Retinal pigment epithelial cell (primary cell): ENCODE measurements around the gene FADS3.
"Not testable (repeated sequence)": the region's sequence is repeated elsewhere in the genome, so short reads cannot be mapped to it uniquely, and the experiment has no call there.

ENCODE experiments used
- DNase-seq: peaks from one replicate; pipeline ENCODE4 v3.0.0-alpha.2; 2010; ENCODE audit warnings: low read depth
- H3K4me3 ChIP-seq: 2 replicates; pipeline ENCODE4 v1.5.1; 2011; ENCODE audit warnings: mild to moderate bottlenecking, low read length, control low read depth, moderate library complexity
- TF ChIP-seq, protein P1 (sequence below): conservative IDR thresholded peaks from 2 replicates; pipeline ENCODE4 v1.5.1; 2011; ENCODE audit warnings: low read depth, low read length, control low read depth, inconsistent platforms

FADS3 gene

DNA sequence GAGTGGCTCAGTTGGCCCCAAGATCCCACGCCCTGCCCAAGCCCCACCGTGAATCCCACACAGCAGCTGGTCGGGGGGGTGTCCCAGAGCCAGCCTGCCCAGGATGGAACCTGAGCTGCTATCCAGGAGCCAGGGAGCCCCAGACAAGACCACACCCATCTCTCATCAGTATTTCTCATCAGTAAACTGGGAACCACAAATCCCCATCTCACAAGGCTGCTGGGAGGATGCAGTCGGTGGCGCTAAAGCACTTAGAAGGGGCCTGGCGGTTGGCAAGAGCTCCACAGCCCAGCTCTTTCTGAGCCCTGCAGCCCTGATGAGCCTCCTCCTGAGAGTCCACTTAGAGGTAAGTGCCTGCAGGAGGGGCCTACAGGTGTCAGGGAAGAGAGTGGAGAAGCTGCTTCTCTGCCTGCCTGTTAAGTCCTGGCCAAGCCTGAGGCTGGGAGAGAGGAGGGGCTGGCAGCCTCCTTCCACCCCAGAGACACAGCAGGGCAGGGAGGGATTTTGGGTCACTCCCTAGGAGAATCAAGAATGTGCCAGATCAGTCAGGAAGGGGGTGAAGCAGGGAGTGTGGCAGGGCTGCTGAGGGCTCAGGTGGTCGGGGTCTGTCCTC, 6.1 kb downstream of the FADS3 start:
- TF ChIP-seq, protein P1, sequence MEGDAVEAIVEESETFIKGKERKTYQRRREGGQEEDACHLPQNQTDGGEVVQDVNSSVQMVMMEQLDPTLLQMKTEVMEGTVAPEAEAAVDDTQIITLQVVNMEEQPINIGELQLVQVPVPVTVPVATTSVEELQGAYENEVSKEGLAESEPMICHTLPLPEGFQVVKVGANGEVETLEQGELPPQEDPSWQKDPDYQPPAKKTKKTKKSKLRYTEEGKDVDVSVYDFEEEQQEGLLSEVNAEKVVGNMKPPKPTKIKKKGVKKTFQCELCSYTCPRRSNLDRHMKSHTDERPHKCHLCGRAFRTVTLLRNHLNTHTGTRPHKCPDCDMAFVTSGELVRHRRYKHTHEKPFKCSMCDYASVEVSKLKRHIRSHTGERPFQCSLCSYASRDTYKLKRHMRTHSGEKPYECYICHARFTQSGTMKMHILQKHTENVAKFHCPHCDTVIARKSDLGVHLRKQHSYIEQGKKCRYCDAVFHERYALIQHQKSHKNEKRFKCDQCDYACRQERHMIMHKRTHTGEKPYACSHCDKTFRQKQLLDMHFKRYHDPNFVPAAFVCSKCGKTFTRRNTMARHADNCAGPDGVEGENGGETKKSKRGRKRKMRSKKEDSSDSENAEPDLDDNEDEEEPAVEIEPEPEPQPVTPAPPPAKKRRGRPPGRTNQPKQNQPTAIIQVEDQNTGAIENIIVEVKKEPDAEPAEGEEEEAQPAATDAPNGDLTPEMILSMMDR = no peak
- DNase-seq = no peak
- no peak overlapping the region for H3K4me3 ChIP-seq

DNA sequence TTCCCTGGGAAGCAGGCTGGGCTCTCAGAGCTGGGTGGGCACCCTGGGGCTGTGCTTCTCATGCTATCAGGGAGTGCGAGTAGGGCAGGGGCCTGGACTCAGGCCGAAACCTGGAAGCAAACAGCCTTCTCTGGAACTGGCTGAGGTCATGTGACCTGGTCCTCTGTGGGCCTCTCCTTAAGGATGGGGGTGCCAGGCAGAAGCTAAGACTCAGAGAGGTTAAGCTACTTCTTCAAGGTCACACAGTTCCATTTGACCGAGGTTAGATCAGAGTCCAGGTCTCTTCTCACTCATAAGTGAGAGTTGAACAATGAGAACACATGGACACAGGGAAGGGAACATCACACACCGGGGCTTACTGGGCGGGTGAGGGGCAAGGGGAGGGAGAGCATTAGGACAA, 7.4 kb downstream of the FADS3 start:
- no peak for DNase-seq
- TF ChIP-seq, protein P1 = no peak
- no peak overlapping the region for H3K4me3 ChIP-seq

DNA sequence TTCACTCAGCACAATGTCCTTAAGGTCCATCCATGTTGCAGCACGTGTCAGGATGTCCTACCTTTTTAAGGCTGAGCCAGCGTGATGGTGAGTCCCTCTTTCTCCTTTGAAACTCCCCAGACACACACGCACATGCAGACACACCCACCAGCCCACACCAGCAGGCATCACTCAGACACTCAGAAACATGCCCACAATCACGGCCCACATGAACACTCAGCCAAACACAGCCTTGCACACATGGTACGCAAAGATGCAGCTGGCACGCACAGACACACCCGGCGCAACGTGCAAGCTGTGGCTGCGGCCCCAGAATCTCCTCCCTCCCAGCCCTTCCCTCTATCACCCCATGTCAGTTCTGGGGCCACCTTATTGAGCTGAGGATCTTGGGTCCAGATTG, 8.0 kb downstream of the FADS3 start:
- TF ChIP-seq, protein P1 = no peak
- no peak for DNase-seq
- no peak overlapping the region for H3K4me3 ChIP-seq

DNA sequence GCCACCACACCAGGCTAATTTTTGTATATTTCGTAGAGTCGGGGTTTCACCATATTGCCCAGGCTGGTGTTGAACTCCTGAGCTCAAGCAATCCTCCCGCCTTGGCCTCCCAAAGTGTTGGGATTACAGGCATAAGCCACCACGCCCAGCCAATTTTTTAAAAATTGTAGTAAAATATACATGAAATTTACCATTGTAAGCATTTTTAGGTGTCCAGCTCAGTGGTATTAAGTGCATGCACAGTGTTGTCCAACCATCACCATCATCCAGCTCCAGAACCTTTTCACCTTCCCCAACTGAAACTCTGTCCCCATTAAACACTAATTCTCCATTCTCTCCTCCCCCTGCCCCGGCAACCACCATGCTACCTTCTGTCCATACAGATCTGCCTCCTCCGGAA, 8.5 kb downstream of the FADS3 start:
- no peak overlapping the region for H3K4me3 ChIP-seq
- no peak for DNase-seq
- TF ChIP-seq, protein P1 = no peak

DNA sequence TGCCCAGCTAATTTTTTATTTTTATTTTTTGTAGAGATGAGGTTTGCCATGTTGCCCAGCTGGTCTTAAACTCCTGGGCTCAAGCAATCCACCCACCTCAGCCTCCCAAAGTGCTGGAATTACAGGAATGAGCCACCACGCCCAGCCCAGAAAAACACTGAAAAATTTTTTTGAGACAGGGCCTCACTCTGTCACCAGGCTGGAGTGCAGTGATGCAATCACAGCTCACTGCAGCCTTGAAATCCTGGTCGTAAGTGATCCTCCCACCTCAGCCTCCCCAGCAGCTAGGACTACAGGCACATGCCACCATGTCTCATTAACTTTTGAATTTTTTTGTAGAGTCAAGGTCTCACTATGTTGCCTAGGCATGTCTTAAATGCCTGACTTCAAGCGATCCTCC, 9.1 kb downstream of the FADS3 start:
- H3K4me3 ChIP-seq, DNase-seq: not testable (repeated sequence)

DNA sequence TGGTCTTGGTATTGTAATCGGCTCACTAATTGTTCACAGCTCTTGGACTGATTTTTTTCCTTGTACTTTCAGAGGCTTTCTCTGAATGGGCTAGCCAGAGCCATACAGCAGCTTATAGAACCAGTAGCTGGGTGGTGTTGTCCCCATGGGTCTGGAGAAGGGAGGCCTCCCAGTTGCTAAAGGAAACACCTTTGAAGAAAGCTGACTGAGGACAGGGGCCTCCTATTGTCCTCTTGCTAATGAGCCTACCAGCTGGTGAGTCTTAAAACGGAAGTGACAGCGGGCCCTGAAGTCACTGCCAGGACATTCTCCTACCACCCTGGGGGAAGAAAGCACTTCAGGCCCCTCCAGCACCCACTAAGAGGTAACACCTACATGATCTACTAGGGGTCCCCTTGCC, 9.9 kb downstream of the FADS3 start:
- DNase-seq = no peak
- TF ChIP-seq, protein P1 = no peak

DNA sequence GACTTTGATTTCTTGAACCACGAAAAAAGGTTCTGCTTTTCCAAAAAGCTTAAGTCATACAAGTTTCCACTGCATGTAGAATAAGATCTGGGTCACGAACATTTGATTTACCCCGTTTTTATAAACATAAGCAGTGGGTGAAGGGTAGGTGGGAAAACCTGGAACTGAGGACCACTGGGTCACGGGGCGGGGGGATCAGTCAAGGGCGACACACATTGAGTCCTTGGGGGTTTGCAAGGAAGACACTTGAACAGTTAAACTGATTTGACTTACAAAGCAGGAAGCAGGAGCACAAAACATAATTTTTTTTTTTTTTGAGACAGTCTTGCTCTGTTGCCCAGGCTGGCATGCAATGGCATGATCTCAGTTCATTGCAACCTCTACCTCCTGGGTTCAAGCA, 10.9 kb downstream of the FADS3 start:
- DNase-seq = no peak
- TF ChIP-seq, protein P1 = no peak
- H3K4me3 ChIP-seq = no peak overlapping the region

More for the DNA sequence above, 9.9 kb downstream of the FADS3 start:
- no peak overlapping the region for H3K4me3 ChIP-seq
